Activated T-cell treated with anti-CD3 and anti-CD28 coated beads, Interleukin-2, amount 50 U/mL, for 72 hours (primary cell): ENCODE results near the gene ZNF630. TPM values are rescaled to one million over a fixed set of nuclear protein-coding genes. Genes with fewer than 3 reads are reported as not detected.
"Not testable (repeated sequence)": the region's sequence is repeated elsewhere in the genome, so short reads cannot be mapped to it uniquely, and the experiment has no call there.

Source experiments
- ATAC-seq, 2 donors: fragments of 150-1000 bp; cut with Tn5 transposase; replicated peaks in 1 of 2; 2 replicates each; pipeline ENCODE4 v1.10.0; 2021; ENCODE audit warnings: moderate library complexity in 2 of 2, mild to moderate bottlenecking in 1 of 2
- DNase-seq, 2 donors: peaks; one replicate each; pipeline ENCODE4 v3.0.0; 2021 to 2022; ENCODE audit warnings: mixed read lengths in 1 of 2
- H3K27ac Mint-ChIP-seq: one replicate; pipeline ENCODE4 v1.8.0; 2022; ENCODE audit warnings: mild to moderate bottlenecking, moderate library complexity, mixed read lengths
- H3K27me3 Mint-ChIP-seq: one replicate; pipeline ENCODE4 v1.8.0; 2022; ENCODE audit warnings: low read depth, mixed read lengths
- H3K36me3 Mint-ChIP-seq, 2 donors: one replicate each; pipeline ENCODE4 v1.8.0; 2022; ENCODE audit warnings: mixed read lengths in 2 of 2, mild to moderate bottlenecking in 1 of 2; ENCODE audit not compliant: insufficient read depth in 2 of 2
- H3K4me1 Mint-ChIP-seq: one replicate; pipeline ENCODE4 v1.8.0; 2022; ENCODE audit warnings: low read depth, mixed read lengths
- H3K4me3 Mint-ChIP-seq, 2 donors: one replicate each; pipeline ENCODE4 v1.8.0; 2022; ENCODE audit warnings: mild to moderate bottlenecking in 2 of 2, mixed read lengths in 2 of 2, moderate library complexity in 2 of 2
- H3K9me3 Mint-ChIP-seq, 2 donors: one replicate each; pipeline ENCODE4 v1.8.0; 2022; ENCODE audit warnings: mixed read lengths in 2 of 2
- total RNA-seq, 2 donors: library from RNA; stranded (reverse); gene quantifications; one replicate each; pipeline ENCODE4 v1.2.3, GENCODE V29; 2022

Gene ZNF630
- total RNA-seq: 1 to 10 TPM; 2.3 to 3.4 TPM

DNA sequence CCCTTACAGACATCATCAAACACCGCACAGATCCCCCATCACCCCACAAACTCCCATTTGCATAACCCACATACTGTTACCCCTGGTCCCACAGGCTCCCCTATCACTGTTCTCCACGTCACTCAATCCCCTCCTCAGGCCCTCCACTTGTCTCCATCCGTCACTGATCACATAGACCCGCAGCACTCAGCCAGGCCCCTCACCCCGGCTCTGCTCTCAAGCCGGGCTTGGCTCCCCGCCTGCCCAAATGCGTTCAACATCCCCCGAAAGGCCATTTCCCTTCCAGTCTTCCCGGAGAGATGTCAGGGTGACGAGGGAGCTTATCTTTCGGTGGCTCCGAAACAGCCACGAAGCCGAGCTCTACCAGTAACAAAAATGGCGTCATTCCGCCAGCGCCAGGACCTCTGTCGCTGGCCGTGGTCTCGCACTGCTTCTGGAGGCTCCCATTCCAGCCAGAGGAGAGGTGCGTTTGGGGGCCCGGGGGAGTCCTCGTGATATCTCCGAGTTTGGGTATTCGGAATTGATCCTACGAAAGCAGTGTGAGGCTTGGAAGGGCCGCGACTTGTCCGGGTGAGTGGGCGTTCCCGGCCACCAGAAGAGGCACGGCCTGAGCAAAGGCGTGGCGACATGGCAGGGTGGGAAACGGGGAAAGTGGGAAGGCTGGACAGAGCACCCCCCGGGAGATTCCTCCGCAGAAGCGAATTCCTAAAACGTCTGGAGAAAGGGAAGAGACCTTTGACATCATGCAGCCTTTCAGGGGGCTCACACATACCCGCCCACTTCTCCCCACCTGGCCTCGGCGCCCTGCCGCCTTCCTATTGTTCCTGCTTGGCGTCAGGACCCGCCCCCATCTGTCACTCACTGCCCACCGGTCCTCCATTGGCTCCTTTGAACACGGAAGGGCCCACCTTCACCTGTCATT is at the start of gene ZNF630:
Gene ZNF630, minus strand, starts transcription at position 577 of the 922 bp plus-strand sequence. CDS start 4,754 bp downstream, outside the sequence.
- Mint-ChIP-seq H3K4me1 (peaks cover 7% of the 10 kb centered on the region), H3K4me3 (peak within 1 kb of the TSS; percentile 85 to 93), H3K36me3 (peaks cover 7% of the 10 kb centered on the region in 2 donors), H3K9me3 (peaks cover 0 to 2% of the 10 kb centered on the region in 2 donors), H3K27ac (peak within 1 kb of the TSS; percentile 96), H3K27me3 (no peaks in the 10 kb centered on the region)
- peak; percentile 87 to 94 for ATAC-seq
- DNase-seq: peak; percentile 71 to 72

DNA sequence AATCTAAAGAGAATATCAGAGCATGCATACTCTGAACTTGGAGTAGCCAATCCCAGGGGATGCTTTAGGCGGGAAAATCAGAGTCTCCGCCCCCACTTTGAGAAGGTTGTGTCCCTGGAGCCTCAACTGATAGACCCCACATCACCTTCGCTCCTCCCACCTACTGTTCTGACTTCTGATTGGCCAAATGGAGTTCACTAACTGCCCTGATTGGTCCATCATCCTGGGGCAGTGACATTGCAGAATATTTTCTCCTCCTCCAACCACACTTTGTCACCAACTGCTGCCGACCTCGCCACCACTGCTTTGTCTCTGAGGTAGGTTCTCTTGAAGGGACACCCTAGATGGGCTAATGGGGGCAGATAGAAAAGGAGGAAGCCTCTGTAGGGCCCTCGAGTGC is 36.3 kb upstream of the ZNF630 start:
- no peak overlapping the region for H3K4me3 Mint-ChIP-seq
- H3K36me3 Mint-ChIP-seq: no peaks in the 10 kb centered on the region
- peaks cover 17% of the 10 kb centered on the region for H3K27me3 Mint-ChIP-seq
- H3K9me3 Mint-ChIP-seq: no peaks in the 10 kb centered on the region
- no peak for DNase-seq
- H3K4me1 Mint-ChIP-seq: no peaks in the 10 kb centered on the region
- no peak for ATAC-seq
- H3K27ac Mint-ChIP-seq: no peak overlapping the region

DNA sequence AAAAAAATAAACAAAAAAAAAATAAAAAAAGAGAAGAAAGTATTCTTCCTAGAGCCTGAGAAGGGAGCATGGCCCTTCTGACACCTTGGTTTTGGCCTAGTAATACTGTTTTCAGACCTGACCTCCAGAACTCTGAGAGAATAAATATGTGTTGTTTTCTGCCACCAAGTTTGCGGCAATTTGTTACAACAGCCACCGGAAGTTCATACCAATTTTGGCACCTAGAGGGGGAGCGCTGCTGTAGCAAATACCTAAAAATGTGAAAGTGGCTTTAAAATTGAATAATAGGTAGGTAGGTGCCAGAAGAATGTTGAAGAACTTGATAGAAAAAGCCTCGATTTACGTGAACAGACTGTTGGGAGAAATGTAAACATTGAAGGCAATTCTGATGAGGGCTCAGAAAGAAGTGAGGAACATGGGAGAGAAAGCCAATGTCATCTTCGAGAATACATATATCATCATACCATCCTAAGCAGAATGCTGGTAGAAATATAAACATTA is 31.5 kb upstream of the ZNF630 start:
- no peaks in the 10 kb centered on the region for H3K4me1 Mint-ChIP-seq
- ATAC-seq: no peak

DNA sequence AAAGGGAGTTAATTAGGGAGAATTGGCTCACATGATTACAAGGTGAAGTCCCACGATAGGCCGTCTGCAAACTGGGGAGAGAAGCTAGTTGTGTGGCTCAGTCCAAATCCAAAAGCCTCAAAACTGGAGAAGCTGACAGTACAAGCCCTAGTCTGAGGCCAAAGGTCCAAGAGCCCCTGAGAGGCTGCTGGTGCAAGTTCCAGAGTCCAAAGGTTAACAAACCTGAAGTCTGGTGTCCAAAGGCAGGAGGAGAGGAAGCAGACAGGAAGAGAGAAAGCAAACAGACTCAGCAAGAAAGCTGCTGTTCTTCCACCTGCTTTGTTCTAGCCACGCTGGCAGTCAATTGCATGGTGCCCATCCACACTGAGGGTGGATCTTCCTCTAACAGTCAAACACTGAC is 30.0 kb upstream of the ZNF630 start:
- DNase-seq: no peak
- H3K4me1 Mint-ChIP-seq: no peaks in the 10 kb centered on the region
- H3K36me3 Mint-ChIP-seq: peaks cover 0 to 1% of the 10 kb centered on the region in 2 donors
- H3K4me3 Mint-ChIP-seq: no peak overlapping the region
- ATAC-seq: no peak
- H3K27me3 Mint-ChIP-seq: peaks cover 18% of the 10 kb centered on the region
- no peak overlapping the region for H3K27ac Mint-ChIP-seq
- peaks cover 0 to 9% of the 10 kb centered on the region in 2 donors for H3K9me3 Mint-ChIP-seq

More for the DNA sequence above, 31.5 kb upstream of the ZNF630 start:
- peaks cover 18% of the 10 kb centered on the region for H3K27me3 Mint-ChIP-seq
- DNase-seq: no peak
- H3K36me3 Mint-ChIP-seq: peaks cover 0 to 1% of the 10 kb centered on the region in 2 donors
- H3K4me3 Mint-ChIP-seq: no peak overlapping the region
- no peak overlapping the region for H3K27ac Mint-ChIP-seq
- H3K9me3 Mint-ChIP-seq: peaks cover 0 to 9% of the 10 kb centered on the region in 2 donors

DNA sequence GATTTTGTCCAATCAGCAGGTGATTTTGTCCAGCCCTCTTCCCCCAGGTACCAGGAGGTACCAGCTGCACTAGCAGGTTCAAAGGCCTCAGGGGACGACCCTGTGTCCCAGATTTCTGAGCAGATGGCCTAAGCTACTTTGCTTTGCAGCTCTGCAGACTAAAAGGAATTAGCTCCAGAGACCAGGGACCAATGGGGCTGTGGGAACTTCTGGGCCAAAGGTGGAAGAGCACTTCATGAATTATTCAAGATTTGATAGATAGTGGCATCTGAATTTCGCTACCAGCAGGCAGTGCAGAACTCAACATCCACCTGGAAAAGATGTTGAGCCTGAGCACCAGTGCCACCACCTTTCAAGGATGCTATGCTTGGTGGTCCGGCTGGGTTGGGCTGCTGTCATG is 21.1 kb upstream of the ZNF630 start:
- H3K27me3 Mint-ChIP-seq: peaks cover 18% of the 10 kb centered on the region
- H3K4me3 Mint-ChIP-seq, H3K36me3 Mint-ChIP-seq, ATAC-seq, H3K4me1 Mint-ChIP-seq, H3K9me3 Mint-ChIP-seq, H3K27ac Mint-ChIP-seq, DNase-seq: not testable (repeated sequence)

DNA sequence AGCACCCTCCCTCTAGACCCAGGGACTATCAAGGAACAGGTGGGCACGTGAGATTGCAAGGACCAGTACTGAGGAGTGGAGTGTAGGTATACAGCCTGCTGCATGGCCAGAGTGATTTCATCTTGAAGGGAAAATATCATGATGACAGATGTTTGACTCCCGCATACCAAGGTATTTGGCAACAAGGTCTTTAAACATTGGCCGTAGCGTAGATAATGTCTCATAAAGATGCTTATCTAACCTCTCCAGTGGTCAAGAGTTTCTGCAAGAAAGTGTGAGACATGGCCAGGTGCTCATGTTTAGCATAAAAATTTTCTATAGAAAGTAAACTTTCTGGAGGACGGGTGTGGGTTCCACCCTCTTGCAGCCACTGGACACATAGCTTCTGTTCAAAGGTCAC is 18.7 kb upstream of the ZNF630 start:
- DNase-seq (no peak), ATAC-seq (no peak)
- Mint-ChIP-seq H3K4me1 (no peaks in the 10 kb centered on the region), H3K27me3 (peaks cover 13% of the 10 kb centered on the region), H3K27ac (no peak overlapping the region), H3K36me3 (no peaks in the 10 kb centered on the region), H3K4me3 (no peak overlapping the region), H3K9me3 (no peaks in the 10 kb centered on the region)

DNA sequence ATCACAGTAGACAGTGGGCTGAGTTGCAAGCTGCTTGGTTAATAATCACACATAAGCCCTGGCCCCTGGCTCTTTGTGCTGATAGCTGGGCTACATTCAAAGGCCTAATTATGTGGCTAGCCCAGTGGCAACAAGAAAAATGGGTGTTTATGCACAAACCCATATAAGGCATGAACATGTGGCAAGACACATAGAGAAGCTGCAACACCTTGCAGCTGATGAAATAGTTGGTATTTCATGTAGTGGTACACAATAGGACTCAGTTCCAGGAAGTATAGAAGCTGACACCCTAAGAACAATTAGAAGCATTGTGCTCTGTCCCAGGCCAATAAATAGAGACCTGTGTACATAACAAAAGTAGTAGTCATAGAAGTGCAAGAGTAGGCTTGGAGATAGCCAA is 14.6 kb upstream of the ZNF630 start:
- no peak overlapping the region for H3K4me3 Mint-ChIP-seq
- DNase-seq: no peak
- H3K4me1 Mint-ChIP-seq: no peaks in the 10 kb centered on the region
- peaks cover 20% of the 10 kb centered on the region for H3K27me3 Mint-ChIP-seq
- H3K9me3 Mint-ChIP-seq: no peaks in the 10 kb centered on the region
- ATAC-seq: peak; percentile 30 to 34
- H3K27ac Mint-ChIP-seq: no peak overlapping the region
- H3K36me3 Mint-ChIP-seq: no peaks in the 10 kb centered on the region

DNA sequence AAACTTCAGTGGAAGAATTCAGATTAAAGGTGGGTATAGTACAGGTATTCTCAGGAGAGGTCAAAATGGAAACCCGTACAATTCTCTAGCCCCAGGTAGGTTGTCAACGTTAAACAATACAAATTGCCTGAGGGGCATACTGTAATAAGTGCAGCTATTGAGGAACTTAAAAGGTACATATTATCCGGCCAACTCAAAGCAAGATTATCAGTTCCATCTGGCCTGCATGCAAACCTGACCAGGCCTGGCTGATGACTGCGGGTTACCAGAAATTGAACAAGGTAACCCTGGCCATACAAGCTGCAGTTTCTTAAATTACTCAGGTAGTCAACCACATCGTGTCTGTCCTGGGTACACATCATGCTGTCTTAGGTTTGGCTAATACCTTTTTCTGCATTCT is 12.3 kb upstream of the ZNF630 start:
- Mint-ChIP-seq H3K36me3 (no peaks in the 10 kb centered on the region), H3K27me3 (peaks cover 22% of the 10 kb centered on the region), H3K9me3 (no peaks in the 10 kb centered on the region), H3K4me1 (no peaks in the 10 kb centered on the region), H3K27ac (no peak overlapping the region), H3K4me3 (no peak overlapping the region)
- no peak for ATAC-seq
- DNase-seq: no peak

DNA sequence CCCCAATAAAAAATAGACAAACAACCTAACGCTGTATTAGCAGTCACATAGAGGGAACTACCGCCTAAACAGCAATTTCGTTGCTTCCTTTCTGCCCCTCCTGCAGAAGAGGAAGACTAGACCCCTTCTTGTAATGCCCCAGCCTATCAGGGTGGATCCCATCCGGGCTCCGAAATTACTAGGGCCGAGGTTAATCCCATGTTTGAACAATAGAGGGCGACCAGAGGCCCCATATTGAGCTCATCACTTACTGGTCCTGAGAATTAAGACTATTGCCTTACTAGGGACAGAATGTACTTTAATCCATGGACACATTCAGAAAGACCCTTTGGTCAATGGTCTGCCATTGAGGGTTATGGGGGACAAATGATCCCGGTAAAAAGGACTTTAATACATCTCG is 11.8 kb upstream of the ZNF630 start:
- H3K4me3 Mint-ChIP-seq: no peak overlapping the region
- DNase-seq (peak; percentile 39 to 48), ATAC-seq (peak; percentile 66 to 71)
- H3K27ac Mint-ChIP-seq: no peak overlapping the region
- H3K36me3 Mint-ChIP-seq: no peaks in the 10 kb centered on the region
- H3K27me3 Mint-ChIP-seq: peaks cover 22% of the 10 kb centered on the region
- H3K4me1 Mint-ChIP-seq: no peaks in the 10 kb centered on the region
- H3K9me3 Mint-ChIP-seq: no peaks in the 10 kb centered on the region

DNA sequence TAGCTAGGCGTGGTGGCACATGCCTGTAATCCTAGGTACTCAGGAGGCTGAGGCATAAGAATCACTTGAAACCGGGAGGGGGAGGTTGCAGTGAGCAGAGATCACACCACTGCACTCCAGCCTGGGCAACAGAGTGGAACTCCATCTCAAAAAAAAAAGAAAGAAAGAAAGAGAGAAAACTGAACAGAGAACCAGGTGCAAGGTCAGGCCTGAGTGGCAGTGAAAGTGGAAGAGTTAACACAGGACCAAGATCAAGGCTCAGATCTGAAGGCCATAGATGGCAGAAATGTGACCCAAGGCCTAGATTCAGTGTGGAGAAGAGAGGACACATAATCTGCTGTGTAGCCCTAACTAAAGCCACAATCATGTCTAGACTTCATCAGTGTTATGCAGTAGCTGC is 4.9 kb upstream of the ZNF630 start:
- Mint-ChIP-seq H3K27me3 (peaks cover 6% of the 10 kb centered on the region), H3K27ac (no peak overlapping the region), H3K9me3 (no peaks in the 10 kb centered on the region), H3K36me3 (no peaks in the 10 kb centered on the region), H3K4me1 (no peaks in the 10 kb centered on the region), H3K4me3 (no peak overlapping the region)
- ATAC-seq (no peak), DNase-seq (no peak)

DNA sequence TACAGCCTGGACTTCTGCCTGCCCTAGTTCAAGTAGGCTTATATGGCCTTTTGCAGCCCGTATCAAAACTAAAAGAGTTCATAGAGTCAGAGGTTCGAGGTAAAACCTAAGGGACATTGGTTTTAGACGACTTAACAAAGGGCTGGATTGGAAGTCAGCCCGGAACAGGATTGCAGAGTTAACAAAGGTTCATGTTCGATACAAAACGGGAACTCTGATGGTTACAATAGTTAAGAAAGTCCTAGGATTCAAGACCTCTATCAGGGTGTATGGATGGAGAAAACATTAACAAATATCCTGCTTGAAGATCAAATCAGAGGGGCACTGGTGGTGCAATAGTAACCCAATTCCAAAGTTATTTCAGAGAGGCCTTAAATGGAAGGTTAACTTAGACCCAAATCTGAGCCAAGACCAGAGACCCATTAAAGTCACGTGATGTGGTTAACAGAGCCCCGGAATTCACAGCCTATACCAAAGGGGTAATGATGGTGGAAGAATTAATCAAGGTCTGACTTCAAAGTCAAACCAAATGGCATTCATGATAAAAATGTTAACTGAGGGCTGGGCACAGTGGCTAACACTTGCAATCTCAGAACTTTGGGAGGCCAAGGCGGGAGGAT is 656 bp upstream of the ZNF630 start:
- no peak for ATAC-seq
- peaks cover 0 to 2% of the 10 kb centered on the region in 2 donors for H3K9me3 Mint-ChIP-seq
- H3K27ac Mint-ChIP-seq: peak overlapping the region; percentile 96
- no peaks in the 10 kb centered on the region for H3K27me3 Mint-ChIP-seq
- DNase-seq: no peak
- peak overlapping the region; percentile 85 to 93 for H3K4me3 Mint-ChIP-seq
- peaks cover 7% of the 10 kb centered on the region in 2 donors for H3K36me3 Mint-ChIP-seq
- H3K4me1 Mint-ChIP-seq: peaks cover 7% of the 10 kb centered on the region

DNA sequence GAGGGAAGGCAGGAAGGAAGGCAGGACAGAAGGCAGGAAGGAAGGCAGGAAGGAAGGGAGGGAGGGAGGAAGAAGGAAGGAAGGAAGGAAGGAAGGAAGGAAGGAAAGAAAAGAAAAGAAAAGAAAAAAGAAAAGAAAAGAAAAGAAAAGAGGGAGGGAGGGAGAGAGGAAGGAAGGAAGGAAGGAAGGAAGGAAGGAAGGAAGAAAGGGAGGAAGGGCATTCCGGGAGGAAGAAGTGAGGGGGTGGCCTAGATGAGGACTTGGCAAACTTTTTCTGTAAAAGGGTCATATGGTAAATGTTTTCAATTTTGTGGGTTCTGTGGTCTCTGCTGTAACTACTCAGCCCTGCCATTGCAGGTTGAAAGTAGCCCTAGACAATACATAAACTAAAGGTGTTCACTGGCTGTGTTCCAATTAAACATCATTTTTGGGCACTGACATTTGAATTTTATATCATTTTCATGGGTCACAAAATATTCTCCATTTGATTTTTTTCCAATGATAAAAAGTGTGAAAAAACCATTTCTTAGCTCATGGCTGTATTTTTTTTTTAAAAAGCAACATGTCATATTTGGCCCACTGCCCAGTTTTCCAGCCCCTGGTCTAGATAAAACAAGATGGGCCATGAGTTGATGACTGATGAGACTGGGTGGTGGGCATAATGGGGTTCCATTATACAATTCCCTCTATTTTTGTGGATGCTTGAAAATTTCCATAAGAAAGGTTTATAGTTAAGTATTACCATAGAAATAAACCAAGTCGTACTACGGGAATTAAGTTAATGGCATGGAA is 3.1 kb downstream of the ZNF630 start:
- Mint-ChIP-seq H3K4me1 (peaks cover 7% of the 10 kb centered on the region), H3K36me3 (peaks cover 7% of the 10 kb centered on the region in 2 donors), H3K4me3 (no peak overlapping the region), H3K27me3 (no peaks in the 10 kb centered on the region), H3K27ac (no peak overlapping the region), H3K9me3 (peaks cover 0 to 2% of the 10 kb centered on the region in 2 donors)
- DNase-seq: no peak
- ATAC-seq: no peak

DNA sequence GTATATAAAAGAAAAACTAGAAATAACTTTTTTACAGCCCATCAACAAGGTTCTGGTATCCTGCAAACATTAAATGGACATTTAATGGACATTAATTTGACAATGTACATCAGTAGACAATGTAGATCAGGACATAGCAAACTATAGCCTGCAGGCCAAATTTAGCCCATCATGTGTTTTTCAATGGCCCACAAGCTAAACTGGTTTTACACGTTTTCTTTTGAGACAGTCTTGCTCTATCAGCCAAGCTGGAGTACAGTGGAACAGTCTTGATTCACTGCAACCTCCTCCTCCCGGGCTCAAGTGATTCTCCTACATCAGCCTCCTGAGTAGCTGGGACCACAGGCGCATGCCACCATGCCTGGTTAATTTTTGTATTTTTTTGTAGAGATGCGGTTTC is 7.2 kb downstream of the ZNF630 start:
- H3K4me1 Mint-ChIP-seq: no peaks in the 10 kb centered on the region
- H3K36me3 Mint-ChIP-seq: peaks cover 10 to 30% of the 10 kb centered on the region in 2 donors
- no peak for DNase-seq
- H3K4me3 Mint-ChIP-seq: no peak overlapping the region
- ATAC-seq: no peak
- peaks cover 0 to 4% of the 10 kb centered on the region in 2 donors for H3K9me3 Mint-ChIP-seq
- no peaks in the 10 kb centered on the region for H3K27me3 Mint-ChIP-seq
- H3K27ac Mint-ChIP-seq: no peak overlapping the region
